Neural crest cell (in vitro differentiated cells): ENCODE measurements around the gene AGMAT. TPM values are rescaled to one million over a fixed set of nuclear protein-coding genes. Genes with fewer than 3 reads are reported as not detected.

Experiments
- total RNA-seq: library from RNA; stranded (reverse); gene quantifications from 2 replicates; pipeline ENCODE4 v1.2.1, GENCODE V29; 2021

AGMAT gene
- total RNA-seq, 1 donor from 2014 or later = 1.4 TPM

Other genes starting within 250 kb of the AGMAT start
- gene EFHD2, start 175.2 kb downstream of the AGMAT start, total RNA-seq = 22.4 and 23.0 TPM in 2 replicates
- gene CTRC, start 146.6 kb downstream of the AGMAT start, total RNA-seq = 0.40 TPM in 1 of 2 replicates, not detected in the other
- not detected in 2 replicates for gene CELA2A, start 128.3 kb downstream of the AGMAT start, total RNA-seq
- gene CELA2B, start 108.9 kb downstream of the AGMAT start, total RNA-seq = not detected in 2 replicates
- gene CASP9, start 60.8 kb downstream of the AGMAT start, total RNA-seq = 13.2 and 13.8 TPM in 2 replicates
- 21.5 and 23.6 TPM in 2 replicates for gene DNAJC16, start 58.2 kb downstream of the AGMAT start, total RNA-seq
- 33.0 and 33.2 TPM in 2 replicates for gene DDI2, start 32.4 kb upstream of the AGMAT start, total RNA-seq
- 61.2 and 64.5 TPM in 2 replicates for gene PLEKHM2, start 99.3 kb upstream of the AGMAT start, total RNA-seq
- 2.9 and 3.3 TPM in 2 replicates for gene SLC25A34, start 151.2 kb upstream of the AGMAT start, total RNA-seq
- gene TMEM82, start 157.4 kb upstream of the AGMAT start, total RNA-seq = not detected in 2 replicates
- gene FBLIM1, start 173.7 kb upstream of the AGMAT start, total RNA-seq = 6.2 and 7.9 TPM in 2 replicates
- gene UQCRHL, start 222.6 kb upstream of the AGMAT start, total RNA-seq = 2.7 and 3.3 TPM in 2 replicates